M059J (cell line): ENCODE measurements around the gene UMODL1. TPM values are rescaled to one million over a fixed set of nuclear protein-coding genes. Genes with fewer than 3 reads are reported as not detected.

ENCODE experiments used
- DNase-seq: peaks from one replicate; pipeline ENCODE4 v3.0.0-alpha.2; 2012; ENCODE audit warnings: low read depth
- total RNA-seq: library from RNA; depleted of rRNA; stranded (reverse); fragments of >200 nt; shearing (Covaris generic); gene quantifications from 2 replicates; pipeline ENCODE4 v1.2.3, GENCODE V29; 2014

Gene UMODL1
- total RNA-seq, 1 experiment from 2014 or later = not detected

GRCh38 chr21:42148097-42148496 is 77.0 kb downstream of the UMODL1 start:
- DNase-seq = no peak

- DNase-seq = no peak
These were observed 77.5 kb downstream of the UMODL1 start for GRCh38 chr21:42148584-42148983.

GRCh38 chr21:42149656-42150473 is 78.7 kb downstream of the UMODL1 start:
- DNase-seq = no peak

DNA sequence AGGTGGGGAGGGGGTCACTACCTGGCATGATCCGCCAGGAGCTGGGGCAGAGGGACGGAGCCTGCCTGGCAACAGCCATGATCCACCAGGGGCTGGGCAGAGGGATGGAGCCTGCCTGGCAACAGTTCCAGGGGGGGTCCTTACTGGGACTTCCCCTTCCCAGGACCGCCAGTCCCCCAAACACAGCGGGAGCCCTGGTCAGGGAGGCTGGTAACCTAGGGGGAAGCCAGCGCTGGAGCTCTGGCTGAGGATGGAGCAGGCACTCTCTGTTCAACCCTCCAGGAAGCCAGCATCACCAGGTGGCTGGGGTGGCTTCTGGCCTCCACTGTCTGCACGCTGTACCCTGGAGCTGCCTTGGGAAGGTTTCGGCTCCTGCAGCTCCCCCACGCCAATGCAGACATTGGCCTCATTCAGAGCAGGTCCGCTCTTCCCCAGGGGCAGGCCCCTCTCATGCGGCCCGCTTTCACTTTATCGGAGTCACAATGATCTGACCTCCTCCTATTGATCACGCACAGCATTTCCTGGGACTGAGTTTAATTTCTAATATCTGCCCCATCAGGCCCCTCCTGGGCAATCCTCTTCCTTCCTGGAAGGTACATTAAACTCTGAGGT is 79.5 kb downstream of the UMODL1 start:
- DNase-seq = no peak

GRCh38 chr21:42151148-42151947 is 80.2 kb downstream of the UMODL1 start:
- DNase-seq = no peak

GRCh38 chr21:42151948-42152220 is 80.8 kb downstream of the UMODL1 start:
- DNase-seq = no peak

GRCh38 chr21:42153046-42153686 is 82.0 kb downstream of the UMODL1 start:
- no peak for DNase-seq

- DNase-seq = no peak
These were observed 82.6 kb downstream of the UMODL1 start for GRCh38 chr21:42153746-42154145.

GRCh38 chr21:42154237-42155044 is 83.3 kb downstream of the UMODL1 start:
- DNase-seq = no peak

GRCh38 chr21:42155045-42155855 is 84.1 kb downstream of the UMODL1 start:
- DNase-seq = no peak

GRCh38 chr21:42156690-42157605 is 85.8 kb downstream of the UMODL1 start:
- DNase-seq = no peak

DNA sequence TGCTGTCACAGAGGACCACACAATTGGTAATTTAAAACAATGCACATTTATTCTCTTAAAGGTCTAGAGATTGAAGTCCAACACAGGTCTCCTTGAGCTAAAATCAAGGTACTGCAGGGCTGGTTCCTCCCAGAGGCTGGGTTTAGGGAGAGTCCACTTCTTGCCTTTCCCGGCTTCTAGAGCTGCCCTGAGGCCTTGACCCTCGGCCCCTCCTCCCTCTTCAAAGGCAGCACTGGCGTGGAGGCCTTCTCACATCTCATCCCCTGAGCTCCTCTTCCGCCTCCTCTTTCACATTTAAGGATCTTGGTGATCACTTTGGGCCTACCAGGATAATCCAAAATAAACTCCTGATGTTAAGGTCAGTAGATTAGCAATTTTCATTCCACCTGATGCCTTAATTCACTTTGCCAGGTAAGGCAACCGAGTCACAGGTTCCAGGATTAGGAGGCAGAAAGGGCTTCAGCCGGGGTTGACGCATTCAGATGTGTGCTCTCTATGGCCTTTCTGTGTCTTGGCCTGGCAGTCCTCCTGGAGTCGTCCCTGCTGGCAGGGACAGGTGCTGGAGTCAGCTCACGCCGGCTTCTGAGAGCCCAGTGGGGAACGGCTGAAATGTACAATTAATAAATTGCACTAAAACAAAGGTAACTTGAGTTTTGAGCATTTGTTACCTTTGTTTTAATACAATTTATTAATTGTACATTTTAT is 86.6 kb downstream of the UMODL1 start:
- no peak for DNase-seq

DNA sequence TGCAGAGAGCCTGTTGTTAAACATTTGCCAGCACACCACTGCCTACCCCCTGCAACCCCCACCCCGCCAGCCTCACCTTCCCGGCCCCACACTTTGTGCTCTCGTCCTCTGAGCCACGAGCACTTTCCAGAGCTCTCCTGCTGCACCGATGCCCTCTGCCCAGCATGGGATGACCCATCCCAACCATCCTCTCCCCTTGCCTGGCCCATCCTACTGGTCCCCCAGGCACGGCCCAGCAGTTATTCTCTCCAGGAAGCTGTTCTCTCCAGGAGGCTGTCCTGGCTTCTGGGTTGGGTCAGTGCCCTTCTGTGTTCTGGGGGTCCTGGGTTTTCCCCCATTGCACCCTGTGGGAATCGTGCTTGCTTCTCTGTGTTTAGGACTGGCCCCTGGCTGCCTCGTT is 87.7 kb downstream of the UMODL1 start:
- no peak for DNase-seq

DNA sequence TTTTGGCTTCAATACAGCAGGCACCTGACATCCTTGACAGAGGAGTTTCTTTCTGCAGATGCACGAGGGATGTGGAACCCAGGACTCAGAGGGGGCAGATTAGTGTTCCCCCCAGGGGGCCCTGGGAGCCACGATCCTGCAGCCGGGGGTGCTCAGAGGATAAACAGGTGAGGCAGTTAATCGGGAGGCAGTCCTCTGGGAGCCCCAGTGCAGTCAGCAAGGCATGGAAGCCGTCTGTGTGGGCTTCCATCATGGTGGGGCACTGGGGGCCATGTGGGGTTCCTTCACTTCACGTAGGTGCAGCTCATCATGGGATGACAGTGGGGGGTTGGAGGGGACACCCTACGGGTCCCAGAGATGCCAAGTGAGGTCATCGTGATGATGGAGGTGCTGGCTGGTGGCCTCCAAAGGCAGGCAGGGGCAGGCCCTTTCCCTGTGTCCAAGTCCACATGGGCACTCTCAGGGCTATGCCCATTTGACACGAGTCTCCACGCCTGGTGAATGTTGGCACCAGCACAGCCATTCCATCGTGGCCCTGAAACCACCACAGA is 88.5 kb downstream of the UMODL1 start:
- DNase-seq = no peak

- no peak for DNase-seq
These were observed 89.1 kb downstream of the UMODL1 start for GRCh38 chr21:42160111-42160721.

GRCh38 chr21:42160765-42161164 is 89.6 kb downstream of the UMODL1 start:
- DNase-seq = no peak

DNA sequence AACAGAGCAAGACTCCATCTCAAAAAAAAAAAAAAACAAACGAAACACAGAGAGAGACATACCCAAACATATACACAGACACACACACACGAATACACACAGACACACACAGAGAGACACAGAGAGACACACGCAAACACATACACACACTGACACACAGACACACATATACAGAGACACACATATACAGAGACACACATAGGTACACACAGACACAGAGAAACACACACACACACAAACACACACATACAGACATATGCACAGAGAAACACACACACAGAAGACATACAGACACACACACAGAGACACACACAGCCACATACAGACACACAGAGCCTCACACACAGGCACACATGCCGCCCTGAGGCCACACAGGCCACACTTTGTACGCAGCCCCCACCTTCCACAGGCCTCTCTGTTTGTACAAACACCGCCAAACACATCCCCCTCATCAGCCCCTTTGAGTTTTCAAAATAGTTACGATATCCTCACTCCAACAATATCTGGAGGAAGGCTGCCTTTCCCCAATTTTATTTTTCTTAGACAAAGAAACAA is 90.4 kb downstream of the UMODL1 start:
- DNase-seq = no peak
